ENCODE measurements around the gene BMI1. TPM values are rescaled to one million over a fixed set of nuclear protein-coding genes. Genes with fewer than 3 reads are reported as not detected.
A peak's percentile ranks its signal among the peaks of the same experiment; 100 is the strongest.

BMI1 gene
- total RNA-seq, 4 donors from 2014 or later: 24.4 to 55.3 (median 38.5) TPM

DNA sequence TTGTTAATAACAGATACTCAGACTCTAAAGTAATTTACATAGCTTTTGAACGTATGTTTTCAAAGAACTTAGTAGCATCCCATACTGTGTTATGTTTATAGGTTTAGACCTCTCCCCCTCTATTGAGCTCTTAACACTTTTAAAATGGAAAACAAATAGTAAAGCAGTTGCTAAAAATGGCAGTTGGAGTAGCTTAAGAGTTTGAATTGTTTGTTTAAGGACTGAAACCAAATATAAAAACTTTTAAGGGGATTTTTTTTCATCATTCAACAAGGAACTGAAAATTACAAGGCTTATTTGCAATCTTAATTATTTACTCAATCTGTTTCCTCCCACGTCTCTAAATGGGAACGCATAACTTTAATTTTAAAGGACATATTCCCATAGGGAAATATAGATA is 22.8 kb downstream of the BMI1 start:
- no peak for DNase-seq (ENCODE audit: low spot score in 2 of 2)
- TF ChIP-seq POLR2A (IDR thresholded peaks at IDR 0.05): no peak
- TF ChIP-seq EP300 (IDR thresholded peaks at IDR 0.05): no peak
- TF ChIP-seq, protein P1, sequence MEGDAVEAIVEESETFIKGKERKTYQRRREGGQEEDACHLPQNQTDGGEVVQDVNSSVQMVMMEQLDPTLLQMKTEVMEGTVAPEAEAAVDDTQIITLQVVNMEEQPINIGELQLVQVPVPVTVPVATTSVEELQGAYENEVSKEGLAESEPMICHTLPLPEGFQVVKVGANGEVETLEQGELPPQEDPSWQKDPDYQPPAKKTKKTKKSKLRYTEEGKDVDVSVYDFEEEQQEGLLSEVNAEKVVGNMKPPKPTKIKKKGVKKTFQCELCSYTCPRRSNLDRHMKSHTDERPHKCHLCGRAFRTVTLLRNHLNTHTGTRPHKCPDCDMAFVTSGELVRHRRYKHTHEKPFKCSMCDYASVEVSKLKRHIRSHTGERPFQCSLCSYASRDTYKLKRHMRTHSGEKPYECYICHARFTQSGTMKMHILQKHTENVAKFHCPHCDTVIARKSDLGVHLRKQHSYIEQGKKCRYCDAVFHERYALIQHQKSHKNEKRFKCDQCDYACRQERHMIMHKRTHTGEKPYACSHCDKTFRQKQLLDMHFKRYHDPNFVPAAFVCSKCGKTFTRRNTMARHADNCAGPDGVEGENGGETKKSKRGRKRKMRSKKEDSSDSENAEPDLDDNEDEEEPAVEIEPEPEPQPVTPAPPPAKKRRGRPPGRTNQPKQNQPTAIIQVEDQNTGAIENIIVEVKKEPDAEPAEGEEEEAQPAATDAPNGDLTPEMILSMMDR (IDR thresholded peaks at IDR 0.05): no peak
- no peak for TF ChIP-seq POLR2AphosphoS5 (IDR thresholded peaks at IDR 0.05)
- Histone ChIP-seq H3K9me3 (no peaks in the 10 kb centered on the region), H3K27ac (no peak overlapping the region), H3K27me3 (peaks cover 93% of the 10 kb centered on the region), H3K4me3 (no peak overlapping the region), H3K36me3 (no peaks in the 10 kb centered on the region), H3K4me1 (peaks cover 21% of the 10 kb centered on the region)
- WGBS: 22% methylated on average over 3 of the region's 3 CpGs

DNA sequence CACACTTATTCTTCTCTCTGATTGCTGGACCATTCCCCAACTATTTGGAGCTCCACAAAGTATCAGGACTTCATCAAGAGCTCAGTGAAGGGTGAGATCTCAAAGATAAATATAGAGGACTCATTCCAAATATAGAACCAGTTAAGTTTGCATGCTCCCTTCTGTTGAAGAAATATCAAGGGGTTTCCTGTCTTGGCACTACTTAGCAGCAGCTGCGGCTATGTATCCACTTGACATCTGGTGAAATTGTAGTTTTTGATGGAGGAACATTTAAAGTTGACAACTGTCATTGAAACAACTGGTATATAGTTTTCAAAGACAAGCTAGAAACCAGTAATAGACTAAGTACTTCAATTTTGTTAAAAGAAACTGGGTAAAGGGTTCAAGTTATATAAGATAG is 23.4 kb downstream of the BMI1 start:
- H3K36me3 ChIP-seq: no peaks in the 10 kb centered on the region
- no peak for TF ChIP-seq EP300 (IDR thresholded peaks at IDR 0.05)
- TF ChIP-seq, protein P1 (IDR thresholded peaks at IDR 0.05): no peak
- TF ChIP-seq POLR2A (IDR thresholded peaks at IDR 0.05): no peak
- TF ChIP-seq POLR2AphosphoS5 (IDR thresholded peaks at IDR 0.05): no peak
- WGBS: 41% methylated on average over 1 of the region's 1 CpG
- H3K4me3 ChIP-seq: no peak overlapping the region
- H3K27me3 ChIP-seq: peaks cover 93% of the 10 kb centered on the region
- DNase-seq (ENCODE audit: low spot score in 2 of 2): no peak
- no peak overlapping the region for H3K27ac ChIP-seq
- H3K9me3 ChIP-seq: no peaks in the 10 kb centered on the region
- peaks cover 21% of the 10 kb centered on the region for H3K4me1 ChIP-seq

DNA sequence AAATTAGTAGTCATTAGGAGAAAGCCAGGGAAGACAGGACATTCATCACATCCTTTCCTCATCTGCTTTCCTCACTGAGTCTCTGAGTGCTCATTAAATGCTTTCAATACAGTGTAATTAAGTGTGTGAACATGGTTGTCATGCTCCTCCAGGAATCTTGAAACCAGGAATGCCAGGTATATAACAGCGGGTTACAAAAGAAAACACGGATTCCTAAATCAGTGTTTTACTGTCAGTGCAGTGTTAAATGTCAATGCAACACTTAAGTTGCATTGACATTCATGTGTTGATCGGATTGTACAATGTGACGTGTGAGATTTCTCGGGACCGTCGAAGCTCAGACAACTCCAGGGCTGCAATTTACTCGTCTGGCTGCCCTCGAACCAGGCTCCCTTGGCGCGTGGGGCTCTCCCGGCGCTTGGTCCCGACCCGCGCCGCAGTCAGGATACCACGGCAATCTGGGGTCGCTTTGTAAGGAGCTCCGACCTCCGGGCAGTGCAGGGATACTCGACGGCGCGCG is 23.9 kb downstream of the BMI1 start:
- no peaks in the 10 kb centered on the region for H3K36me3 ChIP-seq
- WGBS: 23% methylated on average over 9 of the region's 26 CpGs
- H3K27me3 ChIP-seq: peaks cover 92% of the 10 kb centered on the region
- peak overlapping the region; percentile 33 for H3K4me3 ChIP-seq
- no peak overlapping the region for H3K27ac ChIP-seq
- TF ChIP-seq, protein P1 (IDR thresholded peaks at IDR 0.05): no peak
- TF ChIP-seq POLR2A (IDR thresholded peaks at IDR 0.05) (no peak), EP300 (IDR thresholded peaks at IDR 0.05) (no peak), POLR2AphosphoS5 (IDR thresholded peaks at IDR 0.05) (no peak)
- H3K9me3 ChIP-seq: no peaks in the 10 kb centered on the region
- H3K4me1 ChIP-seq: peaks cover 18% of the 10 kb centered on the region
- no peak for DNase-seq (ENCODE audit: low spot score in 2 of 2)

DNA sequence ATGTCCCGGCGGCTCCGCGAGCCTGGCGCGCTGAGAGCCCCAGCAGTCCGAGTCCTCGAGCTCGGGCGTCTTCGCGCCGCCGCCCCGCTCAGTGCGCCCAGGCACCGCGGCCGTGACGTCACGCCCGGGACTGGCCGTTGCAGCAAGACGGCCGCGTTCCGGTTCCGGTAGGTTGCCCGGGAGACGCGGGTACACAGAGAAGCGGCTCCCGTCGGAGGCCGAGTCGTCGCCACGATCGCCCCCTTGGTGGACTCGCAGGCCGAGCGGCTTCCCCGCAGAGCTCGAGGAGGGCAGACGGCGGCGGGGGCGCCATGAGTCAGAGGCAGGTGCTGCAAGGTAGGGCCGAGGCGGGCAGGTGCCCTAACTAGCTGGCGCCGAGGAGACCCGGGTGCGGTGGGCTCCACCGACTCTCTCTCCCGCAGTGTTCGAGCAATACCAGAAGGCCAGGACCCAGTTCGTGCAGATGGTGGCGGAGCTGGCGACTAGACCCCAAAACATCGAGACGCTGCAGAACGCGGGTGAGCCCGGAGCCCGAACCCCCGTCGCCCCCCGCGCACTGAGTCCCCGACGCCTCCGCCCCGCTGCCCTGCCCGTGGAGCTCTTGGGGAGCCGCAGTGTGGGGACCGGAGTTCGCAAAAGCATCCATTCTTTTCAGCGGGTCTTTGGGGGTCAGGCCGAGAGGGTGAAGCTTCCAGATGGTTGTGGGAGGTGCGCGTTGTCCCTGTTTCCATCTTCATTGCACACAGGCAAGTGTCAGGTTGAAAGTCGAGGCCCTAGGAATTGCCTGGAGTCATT is 24.6 kb downstream of the BMI1 start, which contains the start of gene SPAG6:
SPAG6 (plus strand) TSS at position 196 of the 795 bp plus-strand sequence; CDS start at position 312, 116 bp downstream.
- Histone ChIP-seq H3K4me3 (peak within 1 kb of the TSS; percentile 33), H3K27me3 (peaks cover 89% of the 10 kb centered on the region), H3K36me3 (no peaks in the 10 kb centered on the region), H3K4me1 (peaks cover 15% of the 10 kb centered on the region), H3K27ac (no peak within 1 kb of the TSS), H3K9me3 (no peaks in the 10 kb centered on the region)
- 5% methylated on average over 11 of the region's 83 CpGs for WGBS
- TF ChIP-seq POLR2AphosphoS5 (IDR thresholded peaks at IDR 0.05): no peak
- TF ChIP-seq, protein P1 (IDR thresholded peaks at IDR 0.05): no peak
- no peak for TF ChIP-seq POLR2A (IDR thresholded peaks at IDR 0.05)
- no peak for TF ChIP-seq EP300 (IDR thresholded peaks at IDR 0.05)
- peak in 1 of 2 donors; percentile 76 for DNase-seq (ENCODE audit: low spot score in 2 of 2)

DNA sequence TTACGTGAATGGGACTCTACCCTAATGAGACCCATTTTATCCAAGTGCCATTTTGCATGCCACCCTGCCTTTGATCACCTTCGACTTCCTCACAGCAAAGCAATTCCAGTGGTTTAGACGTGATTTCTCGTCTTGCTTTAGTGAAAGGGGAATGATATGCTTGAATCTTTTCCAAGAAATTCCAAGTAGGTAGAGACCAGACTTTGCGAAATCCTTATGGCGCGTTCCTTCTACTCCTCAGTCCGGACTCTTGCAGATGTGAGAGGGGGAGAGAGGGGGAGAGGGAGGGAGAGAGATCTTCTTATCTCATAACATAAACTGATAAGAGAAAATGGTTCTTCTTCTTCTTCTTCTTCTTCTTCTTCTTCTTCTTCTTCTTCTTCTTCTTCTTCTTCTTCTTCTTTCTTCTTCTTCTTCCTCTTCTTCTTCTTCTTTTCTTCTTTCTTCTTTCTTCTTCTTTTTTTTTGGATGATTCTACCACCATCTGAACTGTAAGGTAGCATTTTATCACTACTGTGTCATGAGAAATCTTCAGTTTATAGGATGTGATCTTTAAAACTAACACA is 25.3 kb downstream of the BMI1 start:
- peaks cover 11% of the 10 kb centered on the region for H3K4me1 ChIP-seq
- H3K4me3 ChIP-seq: no peak overlapping the region
- H3K27ac ChIP-seq: no peak overlapping the region
- TF ChIP-seq, protein P1 (IDR thresholded peaks at IDR 0.05): no peak
- no peak for TF ChIP-seq EP300 (IDR thresholded peaks at IDR 0.05)
- TF ChIP-seq POLR2AphosphoS5 (IDR thresholded peaks at IDR 0.05): no peak
- TF ChIP-seq POLR2A (IDR thresholded peaks at IDR 0.05): no peak
- H3K9me3 ChIP-seq: no peaks in the 10 kb centered on the region
- DNase-seq (ENCODE audit: low spot score in 2 of 2): no peak
- 30% methylated on average over 8 of the region's 8 CpGs for WGBS
- H3K36me3 ChIP-seq: no peaks in the 10 kb centered on the region
- H3K27me3 ChIP-seq: peaks cover 82% of the 10 kb centered on the region

All from suprapubic skin (tissue), 4 donors.